Neural crest cell (in vitro differentiated cells): ENCODE measurements around the gene CACNB4. TPM values are rescaled to one million over a fixed set of nuclear protein-coding genes. Genes with fewer than 3 reads are reported as not detected.

Experiments used
- DNase-seq: peaks from one replicate; pipeline ENCODE4 v3.0.0; 2021; ENCODE audit warnings: low read depth, mixed read lengths, low spot score
- H3K27ac Mint-ChIP-seq: one replicate; pipeline ENCODE4 v1.8.0; 2021; ENCODE audit warnings: mild to moderate bottlenecking, mixed read lengths; ENCODE audit not compliant: unreplicated experiment
- H3K27me3 Mint-ChIP-seq: 2 replicates; pipeline ENCODE4 v1.8.0; 2021; ENCODE audit warnings: low read depth, mild to moderate bottlenecking, mixed read lengths
- H3K36me3 Mint-ChIP-seq: 2 replicates; pipeline ENCODE4 v1.8.0; 2021; ENCODE audit warnings: low read depth, mild to moderate bottlenecking, mixed read lengths
- H3K4me1 Mint-ChIP-seq: 2 replicates; pipeline ENCODE4 v1.8.0; 2021; ENCODE audit warnings: mixed read lengths
- H3K4me3 Mint-ChIP-seq: one replicate; pipeline ENCODE4 v1.8.0; 2021; ENCODE audit warnings: mild to moderate bottlenecking, mixed read lengths
- H3K9me3 Mint-ChIP-seq: 2 replicates; pipeline ENCODE4 v1.8.0; 2021; ENCODE audit warnings: mixed read lengths
- total RNA-seq: library from RNA; stranded (reverse); gene quantifications from 2 replicates; pipeline ENCODE4 v1.2.1, GENCODE V29; 2021
- TF ChIP-seq, protein P1 (sequence below): fragments of 200-600 bp; sonication (generic); conservative IDR thresholded peaks from 2 replicates; pipeline ENCODE4 v1.5.0; 2021; ENCODE audit warnings: antibody characterized with exemption, mild to moderate bottlenecking

The CACNB4 gene
- total RNA-seq, 1 donor from 2014 or later: 6.9 TPM

DNA sequence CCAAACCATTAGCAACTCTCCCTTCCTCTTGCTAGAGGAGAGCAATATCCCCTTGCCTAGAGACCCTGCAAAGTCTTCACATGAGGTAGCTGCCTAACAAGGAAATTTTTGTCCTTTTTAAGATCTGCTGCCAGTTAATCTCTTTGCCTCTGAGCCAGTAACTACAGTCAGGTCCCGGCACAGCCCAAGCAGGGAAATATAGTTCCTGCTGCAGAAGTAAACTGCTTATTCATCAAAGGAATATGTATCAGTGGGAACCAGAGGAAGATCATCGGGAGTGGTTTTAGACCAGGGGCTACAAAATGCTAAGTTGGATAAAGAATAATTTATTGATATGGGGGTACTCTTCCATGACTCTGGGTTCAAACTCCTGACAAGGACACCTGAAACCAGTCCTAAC lies 30.6 kb downstream of the CACNB4 start:
- Mint-ChIP-seq H3K4me1 (no peaks in the 10 kb centered on the region), H3K36me3 (no peaks in the 10 kb centered on the region), H3K4me3 (no peak overlapping the region), H3K27ac (no peak overlapping the region), H3K9me3 (no peaks in the 10 kb centered on the region), H3K27me3 (peaks cover 3% of the 10 kb centered on the region)
- TF ChIP-seq, protein P1, sequence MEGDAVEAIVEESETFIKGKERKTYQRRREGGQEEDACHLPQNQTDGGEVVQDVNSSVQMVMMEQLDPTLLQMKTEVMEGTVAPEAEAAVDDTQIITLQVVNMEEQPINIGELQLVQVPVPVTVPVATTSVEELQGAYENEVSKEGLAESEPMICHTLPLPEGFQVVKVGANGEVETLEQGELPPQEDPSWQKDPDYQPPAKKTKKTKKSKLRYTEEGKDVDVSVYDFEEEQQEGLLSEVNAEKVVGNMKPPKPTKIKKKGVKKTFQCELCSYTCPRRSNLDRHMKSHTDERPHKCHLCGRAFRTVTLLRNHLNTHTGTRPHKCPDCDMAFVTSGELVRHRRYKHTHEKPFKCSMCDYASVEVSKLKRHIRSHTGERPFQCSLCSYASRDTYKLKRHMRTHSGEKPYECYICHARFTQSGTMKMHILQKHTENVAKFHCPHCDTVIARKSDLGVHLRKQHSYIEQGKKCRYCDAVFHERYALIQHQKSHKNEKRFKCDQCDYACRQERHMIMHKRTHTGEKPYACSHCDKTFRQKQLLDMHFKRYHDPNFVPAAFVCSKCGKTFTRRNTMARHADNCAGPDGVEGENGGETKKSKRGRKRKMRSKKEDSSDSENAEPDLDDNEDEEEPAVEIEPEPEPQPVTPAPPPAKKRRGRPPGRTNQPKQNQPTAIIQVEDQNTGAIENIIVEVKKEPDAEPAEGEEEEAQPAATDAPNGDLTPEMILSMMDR: no peak
- no peak for DNase-seq

DNA sequence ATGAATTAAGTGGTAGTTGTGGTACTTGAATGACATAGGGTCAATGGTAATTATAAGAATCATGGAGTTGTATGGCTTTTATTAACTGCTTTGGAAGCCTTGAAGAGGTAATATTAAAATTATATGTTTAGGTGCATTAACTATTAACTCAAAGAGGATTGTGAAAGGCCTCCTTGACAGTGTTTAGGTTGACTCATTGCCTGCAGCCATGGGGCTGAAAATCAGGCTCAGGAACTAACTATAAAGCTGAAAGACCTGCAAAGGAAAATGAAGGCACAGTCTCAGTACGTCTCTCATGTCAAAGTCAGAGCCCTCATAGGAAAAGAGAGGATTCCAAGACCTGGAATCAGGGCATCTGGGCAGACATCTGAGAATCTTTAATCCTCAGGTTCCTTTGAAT lies 31.0 kb downstream of the CACNB4 start:
- Mint-ChIP-seq H3K4me1 (no peaks in the 10 kb centered on the region), H3K27me3 (peaks cover 4% of the 10 kb centered on the region), H3K36me3 (no peaks in the 10 kb centered on the region), H3K9me3 (no peaks in the 10 kb centered on the region), H3K4me3 (no peak overlapping the region), H3K27ac (no peak overlapping the region)
- no peak for DNase-seq
- TF ChIP-seq, protein P1: no peak

DNA sequence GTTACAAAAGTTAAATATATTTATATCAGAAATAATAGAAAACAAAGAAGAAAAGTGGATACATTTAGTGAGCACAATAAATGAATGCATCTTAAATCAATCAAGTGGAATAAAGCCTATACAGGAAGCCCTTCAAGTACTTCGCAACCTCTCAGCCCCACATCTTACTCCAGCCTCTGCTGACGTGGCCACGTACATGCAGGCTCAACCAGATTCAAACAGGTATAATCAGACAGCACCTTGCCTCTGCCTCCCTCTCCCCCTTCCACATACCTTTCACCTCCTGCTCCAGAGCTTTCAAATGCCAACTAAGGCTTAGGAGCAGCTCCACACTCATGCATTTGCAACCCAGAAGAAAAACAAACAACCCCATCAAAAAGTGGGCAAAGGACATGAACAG lies 32.9 kb downstream of the CACNB4 start:
- Mint-ChIP-seq H3K36me3 (no peaks in the 10 kb centered on the region), H3K27me3 (peaks cover 6% of the 10 kb centered on the region), H3K27ac (no peak overlapping the region), H3K4me1 (no peaks in the 10 kb centered on the region), H3K4me3 (no peak overlapping the region), H3K9me3 (no peaks in the 10 kb centered on the region)
- TF ChIP-seq, protein P1: no peak
- no peak for DNase-seq

DNA sequence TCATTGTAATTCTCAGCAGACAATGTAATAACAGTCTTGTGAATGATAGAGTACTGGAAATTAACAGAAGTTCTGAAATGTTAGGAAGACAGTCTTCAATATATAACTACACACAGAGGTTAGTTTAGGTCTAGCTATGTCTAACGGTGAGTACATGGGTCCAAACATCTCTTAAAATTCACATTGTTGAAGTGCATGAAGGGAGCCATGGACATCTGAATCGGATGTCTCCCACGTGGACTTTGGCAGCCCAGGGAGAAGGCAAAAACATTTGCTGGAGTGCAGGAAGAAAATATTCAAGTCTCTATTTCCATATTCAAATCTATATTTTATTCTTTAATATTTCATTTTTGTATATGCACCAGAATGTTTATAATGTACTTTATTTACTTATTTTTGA lies 34.8 kb downstream of the CACNB4 start:
- Mint-ChIP-seq H3K4me1 (no peaks in the 10 kb centered on the region), H3K9me3 (no peaks in the 10 kb centered on the region), H3K4me3 (no peak overlapping the region), H3K27me3 (peaks cover 6% of the 10 kb centered on the region), H3K27ac (no peak overlapping the region), H3K36me3 (no peaks in the 10 kb centered on the region)
- TF ChIP-seq, protein P1: no peak
- DNase-seq: no peak

DNA sequence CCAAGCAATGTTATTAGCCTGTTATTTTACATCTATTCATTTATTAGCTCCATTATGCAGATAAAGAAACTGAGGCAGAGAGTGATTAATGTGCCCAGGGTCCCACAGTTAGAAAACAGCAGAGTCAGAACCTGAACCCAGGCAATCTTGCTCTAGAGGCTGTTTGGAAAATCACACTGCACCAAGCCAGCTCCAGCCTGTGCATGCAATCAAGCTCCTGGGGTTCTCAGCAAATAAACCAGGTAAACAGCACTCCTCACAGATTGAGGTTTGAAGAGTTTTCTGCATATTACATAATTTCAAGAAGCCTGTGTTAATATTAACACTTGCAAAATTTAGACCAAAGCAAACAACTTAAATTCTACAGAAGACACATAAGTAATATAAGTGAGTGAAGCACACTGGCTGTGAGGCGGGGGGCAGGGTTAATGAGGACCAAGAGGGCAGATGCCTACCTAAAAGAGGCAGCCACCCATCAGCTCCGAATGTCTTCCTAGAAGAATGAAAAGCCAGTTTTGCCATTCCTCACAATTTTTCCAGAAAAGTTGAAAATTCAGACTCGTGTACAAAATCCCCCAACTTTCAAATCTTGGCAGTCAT lies 35.4 kb downstream of the CACNB4 start:
- TF ChIP-seq, protein P1: no peak
- Mint-ChIP-seq H3K9me3 (peaks cover under 1% of the 10 kb centered on the region), H3K27ac (no peak overlapping the region), H3K4me3 (no peak overlapping the region), H3K4me1 (no peaks in the 10 kb centered on the region), H3K27me3 (peaks cover 6% of the 10 kb centered on the region), H3K36me3 (peaks cover under 1% of the 10 kb centered on the region)
- no peak for DNase-seq
